Suprapubic skin (tissue), 4 donors: ENCODE results near the gene SCGB1C1.
"Not testable (repeated sequence)": the region's sequence is repeated elsewhere in the genome, so short reads cannot be mapped to it uniquely, and the experiment has no call there.

Source experiments
- CTCF ChIP-seq, 2 donors: fragments of 200-600 bp in 1 of 2; fragments of 450-650 bp in 1 of 2; sonication (generic) in 1 of 2; IDR thresholded peaks; one replicate each; pipeline ENCODE4 v1.5.1; 2016 to 2019; ENCODE audit warnings: antibody characterized with exemption in 2 of 2, mild to moderate bottlenecking in 1 of 2, moderate library complexity in 1 of 2
- EP300 ChIP-seq: sonication (generic); formaldehyde crosslinking; IDR thresholded peaks from one replicate; pipeline ENCODE4 v1.6.1; 2017; ENCODE audit warnings: antibody characterized with exemption
- POLR2A ChIP-seq, 2 donors: fragments of 450-650 bp; IDR thresholded peaks; one replicate each; pipeline ENCODE4 v1.6.1; 2017; ENCODE audit warnings: antibody characterized with exemption in 2 of 2, mild to moderate bottlenecking in 2 of 2, moderate library complexity in 2 of 2
- POLR2AphosphoS5 ChIP-seq, 3 donors: sonication (generic); formaldehyde crosslinking; IDR thresholded peaks; one replicate each; pipeline ENCODE4 v1.6.1; 2017; ENCODE audit warnings: antibody characterized with exemption in 3 of 3

DNA sequence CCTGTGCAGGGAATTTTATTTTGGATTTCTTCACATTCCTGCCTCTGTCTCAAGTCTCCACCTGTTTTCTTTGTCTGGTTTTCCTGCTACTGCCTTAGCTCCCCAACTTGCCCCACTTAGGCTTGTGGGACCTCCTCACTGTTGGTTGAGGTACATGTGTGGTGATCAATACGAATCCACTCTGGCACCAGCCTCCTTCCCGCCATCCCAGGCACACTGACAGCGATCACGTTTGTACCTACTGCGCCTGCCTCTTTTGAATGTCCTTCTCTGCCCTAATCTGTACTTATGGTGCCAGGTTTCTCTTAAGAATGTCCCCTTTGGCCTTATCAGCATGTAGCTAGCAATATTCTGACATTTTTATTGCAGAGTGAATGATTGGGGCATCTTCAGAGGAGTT lies 2.3 kb upstream of the SCGB1C1 start:
- not testable (repeated sequence) for TF ChIP-seq CTCF (IDR thresholded peaks at IDR 0.05); POLR2A (IDR thresholded peaks at IDR 0.05); EP300; POLR2AphosphoS5 (IDR thresholded peaks at IDR 0.05)
